GM12878 (cell line): ENCODE measurements around the gene SRSF11. TPM values are rescaled to one million over a fixed set of nuclear protein-coding genes. Genes with fewer than 3 reads are reported as not detected.

ENCODE experiments used
- polyA plus RNA-seq, 11 experiments: library from polyadenylated mRNA; depleted of rRNA in 4 of 11; unstranded in 6 of 11; stranded (reverse) in 5 of 11; fragments of >200 nt; fragmentation: Nextera tagmentation in 4 of 11; fragmentation: Illumina TruSeq in 1 of 11; extraction: Ambion mirVana in 4 of 11; extraction: Trizol in 1 of 11; gene quantifications; 1 replicate in 1 of 11; 2 replicates in 10 of 11; pipeline versions ENCODE4 v1.2.1 to v1.2.3, GENCODE V29; 2011 to 2016; ENCODE audit warnings: inconsistent platforms in 2 of 11, missing spikeins in 2 of 11, low read depth in 1 of 11
- small RNA-seq: library from RNA; depleted of rRNA; stranded (forward); fragments of <200 nt; gene quantifications from one replicate; pipeline ENCODE3, GENCODE V24; 2014
- total RNA-seq, 4 experiments: library from RNA; depleted of rRNA in 3 of 4; stranded (reverse); fragments of >200 nt in 3 of 4; fragmentation: Illumina TruSeq in 1 of 4; extraction: Trizol in 1 of 4; gene quantifications; 2 replicates each; pipeline versions ENCODE4 v1.2.1 to v1.2.3, GENCODE V29; 2013 to 2021

SRSF11 gene
- total and polyA plus RNA-seq, 10 of the 15 experiments (the other 5 are each of a cell fraction or from before 2014, with no cell fraction given), result 83.0 to 424 (median 207) TPM

Small RNA genes within 50 kb of the gene (small RNA-seq; reads per million reads assigned to genes)
- not detected for gene RN7SL242P

Other genes with a start within 250 kb of the SRSF11 start
- gene LRRC40, start 15.8 kb upstream of the SRSF11 start, total RNA-seq (2014; rRNA removed), result 27.5 and 32.5 TPM in 2 replicates
- 39.1 and 39.4 TPM in 2 replicates for gene LRRC40, start 15.8 kb upstream of the SRSF11 start, total RNA-seq (2014; rRNA removed; fragmentation: Illumina TruSeq; extraction: Trizol)
- gene LRRC40, start 15.8 kb upstream of the SRSF11 start, total RNA-seq (2021), result 21.4 and 22.0 TPM in 2 replicates
- 29.4 and 55.8 TPM in 2 replicates for gene LRRC40, start 15.8 kb upstream of the SRSF11 start, polyA plus RNA-seq (2011; rRNA removed)
- gene LRRC40, start 15.8 kb upstream of the SRSF11 start, polyA plus RNA-seq (2014; fragmentation: Illumina TruSeq; extraction: Trizol), result 34.2 and 48.0 TPM in 2 replicates
- gene LRRC40, start 15.8 kb upstream of the SRSF11 start, polyA plus RNA-seq (2014; fragmentation: Nextera tagmentation; extraction: Ambion mirVana), result 10 to 100 TPM; 26.1 to 44.3 TPM
- 15.7 and 19.5 TPM in 2 replicates for gene LRRC40, start 15.8 kb upstream of the SRSF11 start, polyA plus RNA-seq (2014; rRNA removed)
- 10 to 100 TPM; 32.4 to 34.5 TPM for gene LRRC40, start 15.8 kb upstream of the SRSF11 start, polyA plus RNA-seq (2016; fragmentation: Nextera tagmentation; extraction: Ambion mirVana)
- gene ANKRD13C, start 133.3 kb downstream of the SRSF11 start, total RNA-seq (2014; rRNA removed), result 15.6 and 20.0 TPM in 2 replicates
- 20.4 and 21.2 TPM in 2 replicates for gene ANKRD13C, start 133.3 kb downstream of the SRSF11 start, total RNA-seq (2014; rRNA removed; fragmentation: Illumina TruSeq; extraction: Trizol)
- 14.3 and 15.3 TPM in 2 replicates for gene ANKRD13C, start 133.3 kb downstream of the SRSF11 start, total RNA-seq (2021)
- gene ANKRD13C, start 133.3 kb downstream of the SRSF11 start, polyA plus RNA-seq (2011; rRNA removed), result 9.5 and 18.8 TPM in 2 replicates
- gene ANKRD13C, start 133.3 kb downstream of the SRSF11 start, polyA plus RNA-seq (2014; fragmentation: Illumina TruSeq; extraction: Trizol), result 13.9 and 17.6 TPM in 2 replicates
- 1 to 10 TPM; 3.7 to 5.1 TPM for gene ANKRD13C, start 133.3 kb downstream of the SRSF11 start, polyA plus RNA-seq (2014; fragmentation: Nextera tagmentation; extraction: Ambion mirVana)
- gene ANKRD13C, start 133.3 kb downstream of the SRSF11 start, polyA plus RNA-seq (2014; rRNA removed), result 8.7 and 9.7 TPM in 2 replicates
- 10 to 100 TPM; 24.3 to 24.4 TPM for gene ANKRD13C, start 133.3 kb downstream of the SRSF11 start, polyA plus RNA-seq (2016; fragmentation: Nextera tagmentation; extraction: Ambion mirVana)
- gene CTH, start 189.9 kb downstream of the SRSF11 start, total RNA-seq (2014; rRNA removed), result 6.3 and 6.6 TPM in 2 replicates
- gene CTH, start 189.9 kb downstream of the SRSF11 start, total RNA-seq (2014; rRNA removed; fragmentation: Illumina TruSeq; extraction: Trizol), result 8.0 and 9.5 TPM in 2 replicates
- 7.2 and 8.8 TPM in 2 replicates for gene CTH, start 189.9 kb downstream of the SRSF11 start, total RNA-seq (2021)
- 17.5 and 26.1 TPM in 2 replicates for gene CTH, start 189.9 kb downstream of the SRSF11 start, polyA plus RNA-seq (2011; rRNA removed)
- gene CTH, start 189.9 kb downstream of the SRSF11 start, polyA plus RNA-seq (2014; fragmentation: Illumina TruSeq; extraction: Trizol), result 11.0 and 12.9 TPM in 2 replicates
- gene CTH, start 189.9 kb downstream of the SRSF11 start, polyA plus RNA-seq (2014; fragmentation: Nextera tagmentation; extraction: Ambion mirVana), result 10 to 100 TPM in 1 of 2 experiments, 1 to 10 TPM in 1; 9.8 to 12.5 TPM
- 8.0 TPM in 2 replicates for gene CTH, start 189.9 kb downstream of the SRSF11 start, polyA plus RNA-seq (2014; rRNA removed)
- gene CTH, start 189.9 kb downstream of the SRSF11 start, polyA plus RNA-seq (2016; fragmentation: Nextera tagmentation; extraction: Ambion mirVana), result 10 to 100 TPM; 12.5 to 13.5 TPM